Keratinocyte (primary cell): ENCODE results near the gene MED25. TPM values are rescaled to one million over a fixed set of nuclear protein-coding genes. Genes with fewer than 3 reads are reported as not detected.

Source experiments
- DNase-seq: peaks from one replicate; pipeline ENCODE4 v3.0.0-alpha.2; 2011; ENCODE audit warnings: low read depth, missing footprints, low spot score
- FAIRE-seq: peaks from 2 replicates; lab custom pipeline; 2011; peaks lifted over from hg19 to GRCh38; lab: Jason Lieb, UNC
- H2AFZ ChIP-seq: 2 replicates; pipeline ENCODE4 v1.6.0; 2012; ENCODE audit warnings: low read length, control low read depth, inconsistent platforms; ENCODE audit not compliant: control insufficient read depth
- H3K27ac ChIP-seq: 2 replicates; pipeline ENCODE4 v1.5.1; 2011; ENCODE audit warnings: low read length; ENCODE audit not compliant: control insufficient read depth, insufficient read depth
- H3K27me3 ChIP-seq: 3 replicates; pipeline ENCODE4 v1.6.0; 2011; ENCODE audit warnings: low read length; ENCODE audit not compliant: control insufficient read depth, insufficient read depth; ENCODE audit errors: extremely low read depth
- H3K36me3 ChIP-seq, 2 experiments: 2 replicates in 1 of 2; 3 replicates in 1 of 2; pipeline ENCODE4 v1.5.1; 2011; ENCODE audit warnings: low read length in 2 of 2, mild to moderate bottlenecking in 1 of 2; ENCODE audit not compliant: control insufficient read depth in 2 of 2, insufficient read depth in 2 of 2; ENCODE audit errors: extremely low read depth in 1 of 2
- H3K4me1 ChIP-seq: 3 replicates; pipeline ENCODE4 v1.5.1; 2011; ENCODE audit warnings: low read length; ENCODE audit not compliant: control insufficient read depth, insufficient read depth; ENCODE audit errors: extremely low read depth
- H3K4me2 ChIP-seq: 3 replicates; pipeline ENCODE4 v1.6.0; 2011; ENCODE audit warnings: low read depth, low read length; ENCODE audit not compliant: control insufficient read depth, insufficient read depth; ENCODE audit errors: extremely low read depth
- H3K4me3 ChIP-seq, 3 experiments: fragments of 200-600 bp in 1 of 3; sonication (generic) in 1 of 3; 2 replicates in 2 of 3; 3 replicates in 1 of 3; pipeline ENCODE4 v1.5.1; 2011 to 2016; ENCODE audit warnings: low read length in 3 of 3, mild to moderate bottlenecking in 3 of 3, control low read depth in 2 of 3, inconsistent platforms in 1 of 3, low read depth in 1 of 3, mixed read lengths in 1 of 3, mixed run types in 1 of 3, moderate library complexity in 1 of 3; ENCODE audit not compliant: control insufficient read depth in 2 of 3, insufficient read depth in 2 of 3; ENCODE audit errors: extremely low read depth in 1 of 3
- H3K79me2 ChIP-seq: 2 replicates; pipeline ENCODE4 v1.6.0; 2012; ENCODE audit warnings: low read length; ENCODE audit not compliant: control insufficient read depth, insufficient read depth
- H3K9ac ChIP-seq: 3 replicates; pipeline ENCODE4 v1.6.0; 2011; ENCODE audit warnings: low read length; ENCODE audit not compliant: control insufficient read depth, insufficient read depth; ENCODE audit errors: extremely low read depth
- H3K9me1 ChIP-seq: 3 replicates; pipeline ENCODE4 v1.6.0; 2011; ENCODE audit warnings: low read length; ENCODE audit not compliant: control insufficient read depth, insufficient read depth; ENCODE audit errors: extremely low read depth
- H3K9me3 ChIP-seq: 2 replicates; pipeline ENCODE4 v1.5.1; 2012; ENCODE audit warnings: low read depth, low read length; ENCODE audit not compliant: control insufficient read depth
- H4K20me1 ChIP-seq: 3 replicates; pipeline ENCODE4 v1.6.0; 2011; ENCODE audit warnings: low read length; ENCODE audit not compliant: control insufficient read depth, insufficient read depth; ENCODE audit errors: extremely low read depth
- EZH2 ChIP-seq: IDR thresholded peaks from one replicate; pipeline ENCODE4 v1.6.1; 2012; ENCODE audit warnings: inconsistent platforms, mild to moderate bottlenecking, low read length, moderate library complexity
- dilution Hi-C: fragments of 300-500 bp; cut with MboI; formaldehyde crosslinking; loops from one replicate; pipeline ENCODE4 v1.7.0; 2020; ENCODE audit warnings: low sequenced_read_pairs; ENCODE audit not compliant: extremely low pct_ligation_motif_present
- polyA plus RNA-seq, 5 experiments: library from polyadenylated mRNA; depleted of rRNA in 3 of 5; stranded (reverse) in 3 of 5; stranded (forward) in 1 of 5; unstranded in 1 of 5; fragments of >200 nt; gene quantifications; 1 replicate in 1 of 5; 2 replicates in 3 of 5; 3 replicates in 1 of 5; pipeline versions ENCODE4 v1.2.1 to v1.2.3, GENCODE V29; 2011 to 2012; ENCODE audit warnings: missing spikeins in 2 of 5, low read depth in 1 of 5, low replicate concordance in 1 of 5
- TF ChIP-seq, protein P1 (sequence below), 3 experiments: IDR thresholded peaks in 1 of 3; conservative IDR thresholded peaks in 1 of 3; optimal IDR thresholded peaks in 1 of 3; 2 replicates in 2 of 3; 3 replicates in 1 of 3; pipeline versions ENCODE3 to v1.5.1; 2011; ENCODE audit warnings: low read length in 3 of 3, mild to moderate bottlenecking in 3 of 3, moderate library complexity in 2 of 3, control low read depth in 1 of 3, inconsistent platforms in 1 of 3; ENCODE audit not compliant: insufficient read depth in 2 of 3; ENCODE audit errors: extremely low read depth in 1 of 3

MED25 gene
- polyA plus RNA-seq, 1 donor (not counting 4 experiments of a cell fraction or from before 2014, with no cell fraction given): 12.5 TPM

DNA sequence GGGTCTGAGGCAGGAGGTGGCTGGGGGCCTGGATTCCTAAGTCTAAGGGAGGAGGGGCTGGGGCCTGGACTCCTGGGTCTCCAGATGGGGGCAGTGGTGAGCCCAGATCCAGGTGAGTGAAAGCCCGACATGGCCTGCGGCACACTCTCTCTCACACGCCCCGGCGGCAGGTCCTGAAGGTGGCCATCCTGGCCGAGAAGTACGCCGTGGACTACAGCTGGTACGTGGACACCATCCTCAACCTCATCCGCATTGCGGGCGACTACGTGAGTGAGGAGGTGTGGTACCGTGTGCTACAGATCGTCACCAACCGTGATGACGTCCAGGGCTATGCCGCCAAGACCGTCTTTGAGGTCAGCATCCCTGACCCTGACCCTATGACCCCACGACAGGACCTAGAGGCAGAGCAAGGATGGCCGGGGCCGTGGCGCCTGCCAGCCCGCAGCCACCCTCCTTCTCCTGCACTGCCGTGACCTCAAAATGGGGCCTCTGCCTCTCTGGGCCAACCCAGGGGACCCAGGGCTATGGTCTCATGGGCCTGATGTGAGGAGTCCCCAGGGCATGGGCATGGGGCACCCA is 18.2 kb upstream of the MED25 start:
- TF ChIP-seq, protein P1, sequence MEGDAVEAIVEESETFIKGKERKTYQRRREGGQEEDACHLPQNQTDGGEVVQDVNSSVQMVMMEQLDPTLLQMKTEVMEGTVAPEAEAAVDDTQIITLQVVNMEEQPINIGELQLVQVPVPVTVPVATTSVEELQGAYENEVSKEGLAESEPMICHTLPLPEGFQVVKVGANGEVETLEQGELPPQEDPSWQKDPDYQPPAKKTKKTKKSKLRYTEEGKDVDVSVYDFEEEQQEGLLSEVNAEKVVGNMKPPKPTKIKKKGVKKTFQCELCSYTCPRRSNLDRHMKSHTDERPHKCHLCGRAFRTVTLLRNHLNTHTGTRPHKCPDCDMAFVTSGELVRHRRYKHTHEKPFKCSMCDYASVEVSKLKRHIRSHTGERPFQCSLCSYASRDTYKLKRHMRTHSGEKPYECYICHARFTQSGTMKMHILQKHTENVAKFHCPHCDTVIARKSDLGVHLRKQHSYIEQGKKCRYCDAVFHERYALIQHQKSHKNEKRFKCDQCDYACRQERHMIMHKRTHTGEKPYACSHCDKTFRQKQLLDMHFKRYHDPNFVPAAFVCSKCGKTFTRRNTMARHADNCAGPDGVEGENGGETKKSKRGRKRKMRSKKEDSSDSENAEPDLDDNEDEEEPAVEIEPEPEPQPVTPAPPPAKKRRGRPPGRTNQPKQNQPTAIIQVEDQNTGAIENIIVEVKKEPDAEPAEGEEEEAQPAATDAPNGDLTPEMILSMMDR (optimal IDR thresholded peaks at IDR 0.05 in 1 of 3, IDR thresholded peaks at IDR 0.05 in 1 of 3, conservative IDR thresholded peaks at IDR 0.05 in 1 of 3; ENCODE audit: extremely low read depth in 1 of 3, insufficient read depth in 2 of 3, low read length in 3 of 3): peak in 1 of 3 experiments; percentile 33
- TF ChIP-seq EZH2: no peak
- peaks cover 45 to 46% of the 10 kb centered on the region in 2 experiments for H3K36me3 ChIP-seq
- FAIRE-seq (no peak), DNase-seq (no peak)
- no peak overlapping the region for H3K9ac ChIP-seq
- no peak overlapping the region for H3K27ac ChIP-seq
- no peaks in the 10 kb centered on the region for H3K4me1 ChIP-seq
- H3K79me2 ChIP-seq: no peaks in the 10 kb centered on the region
- no peaks in the 10 kb centered on the region for H4K20me1 ChIP-seq
- H3K4me3 ChIP-seq: no peak overlapping the region
- H3K9me3 ChIP-seq: no peaks in the 10 kb centered on the region
- no peak overlapping the region for H2AFZ ChIP-seq
- no peaks in the 10 kb centered on the region for H3K9me1 ChIP-seq
- H3K4me2 ChIP-seq: no peak overlapping the region
- dilution Hi-C loops: no loop called here
- H3K27me3 ChIP-seq: no peaks in the 10 kb centered on the region

DNA sequence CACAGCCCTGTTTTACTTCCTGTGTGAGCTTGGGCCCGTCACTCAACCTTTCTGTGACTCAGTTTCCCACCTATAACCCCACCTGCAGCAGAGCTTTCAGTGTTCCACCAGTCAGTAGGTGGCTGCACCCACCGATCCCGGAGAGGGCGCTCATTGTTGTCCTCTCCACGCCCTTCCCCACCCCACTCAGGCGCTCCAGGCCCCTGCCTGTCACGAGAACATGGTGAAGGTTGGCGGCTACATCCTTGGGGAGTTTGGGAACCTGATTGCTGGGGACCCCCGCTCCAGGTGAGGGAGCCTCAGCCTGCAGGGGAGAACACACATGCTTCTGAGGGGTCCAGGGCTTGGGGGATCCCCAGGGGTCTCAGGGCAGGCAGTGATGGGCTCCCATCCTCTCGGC is 17.3 kb upstream of the MED25 start:
- Histone ChIP-seq H3K4me2 (no peak overlapping the region), H3K79me2 (no peaks in the 10 kb centered on the region), H2AFZ (no peak overlapping the region), H3K27ac (no peak overlapping the region), H3K36me3 (peaks cover 38% of the 10 kb centered on the region in 2 experiments), H3K9ac (no peak overlapping the region), H3K4me3 (no peak overlapping the region), H3K9me3 (no peaks in the 10 kb centered on the region), H3K9me1 (no peaks in the 10 kb centered on the region), H4K20me1 (no peaks in the 10 kb centered on the region), H3K27me3 (no peaks in the 10 kb centered on the region), H3K4me1 (no peaks in the 10 kb centered on the region)
- dilution Hi-C loops: no loop called here
- FAIRE-seq (no peak), DNase-seq (no peak)
- TF ChIP-seq, protein P1 (optimal IDR thresholded peaks at IDR 0.05 in 1 of 3, IDR thresholded peaks at IDR 0.05 in 1 of 3, conservative IDR thresholded peaks at IDR 0.05 in 1 of 3; ENCODE audit: extremely low read depth in 1 of 3, insufficient read depth in 2 of 3, low read length in 3 of 3): no peak
- no peak for TF ChIP-seq EZH2
